GM13977 (cell line): ENCODE results near the gene AFAP1L2.

Experiments
- DNase-seq: peaks from one replicate; pipeline ENCODE4 v3.0.0; 2012; ENCODE audit warnings: low spot score
- CTCF ChIP-seq: IDR thresholded peaks from 2 replicates; pipeline ENCODE4 v1.5.1; 2012; ENCODE audit warnings: mild to moderate bottlenecking, control low read depth; ENCODE audit not compliant: insufficient read depth; ENCODE audit errors: extremely low read depth, missing control alignments
- in situ Hi-C: fragments of 300-500 bp; cut with MboI; formaldehyde crosslinking; loops from one replicate; pipeline ENCODE4 v1.12.0; 2022; ENCODE audit warnings: low sequenced_read_pairs, low pct_unique_long_range_greater_than_20kb, mixed read lengths, inconsistent platforms; ENCODE audit not compliant: unreplicated experiment

AFAP1L2 gene

GRCh38 chr10:114384181-114384580 lies 20.1 kb downstream of the AFAP1L2 start:
- in situ Hi-C loops = no loop called here
- no peak for DNase-seq
- no peak for TF ChIP-seq CTCF

DNA sequence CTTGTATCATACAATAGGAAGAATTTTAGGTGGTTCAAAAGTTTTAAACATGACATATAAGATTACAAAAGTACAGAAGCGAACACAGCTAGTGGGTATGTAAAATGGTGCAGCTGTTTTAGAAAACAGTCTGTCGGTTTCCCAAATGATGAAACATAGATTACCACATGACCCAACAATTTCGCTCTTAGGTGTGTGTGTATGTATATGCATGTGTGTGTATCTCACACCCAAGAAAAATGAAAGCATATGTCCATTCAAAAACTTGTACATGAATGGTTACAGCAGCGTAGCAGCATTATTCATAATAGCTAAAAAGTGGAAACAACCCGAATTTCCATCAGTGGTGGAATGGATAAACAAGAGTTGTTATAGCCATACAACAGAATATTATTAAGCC lies 23.5 kb downstream of the AFAP1L2 start:
- in situ Hi-C loops = no loop called here
- TF ChIP-seq CTCF = no peak
- no peak for DNase-seq

DNA sequence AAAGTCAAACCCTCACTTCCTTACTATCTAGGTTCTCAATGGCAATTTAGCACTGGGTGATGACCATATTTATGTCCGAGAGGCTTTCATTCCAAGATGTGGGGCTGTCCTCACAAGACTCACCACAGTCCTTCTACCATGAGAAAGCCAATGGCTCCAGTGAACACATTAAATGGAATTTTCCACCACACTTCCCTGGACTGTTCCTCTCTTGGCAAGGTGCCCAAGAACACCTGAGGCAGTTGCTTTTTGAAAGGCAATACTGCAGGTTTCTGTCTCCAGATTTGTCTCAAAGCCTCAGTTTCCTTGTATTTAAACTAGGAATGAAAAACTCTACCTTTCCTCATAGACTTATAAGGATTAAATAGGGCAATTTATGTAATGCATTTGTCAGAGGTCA lies 24.2 kb downstream of the AFAP1L2 start:
- DNase-seq = no peak
- TF ChIP-seq CTCF = no peak
- in situ Hi-C loops = no loop called here

GRCh38 chr10:114379631-114380041 lies 24.7 kb downstream of the AFAP1L2 start:
- no peak for DNase-seq
- in situ Hi-C loops = no loop called here
- no peak for TF ChIP-seq CTCF

DNA sequence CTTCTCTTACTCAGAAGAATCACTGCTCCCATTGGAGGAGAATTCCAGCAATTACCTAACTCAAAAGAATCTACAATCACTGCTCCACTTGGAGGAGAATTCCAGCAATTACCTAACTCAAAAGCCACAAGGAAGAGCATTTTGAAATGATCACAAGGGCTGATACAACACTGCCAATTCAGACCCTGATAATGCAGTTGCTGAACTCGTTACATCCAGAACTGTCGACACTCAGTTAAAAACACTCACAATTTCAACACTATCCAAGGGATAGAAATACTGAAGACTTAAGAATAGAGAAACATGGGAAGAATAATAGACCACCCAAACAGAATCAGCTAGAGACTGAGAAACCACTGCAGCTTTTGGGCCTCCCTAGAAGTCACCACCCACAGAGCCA lies 27.8 kb downstream of the AFAP1L2 start:
- TF ChIP-seq CTCF = no peak
- in situ Hi-C loops = no loop called here
- DNase-seq = no peak

- in situ Hi-C loops = no loop called here
- no peak for DNase-seq
- no peak for TF ChIP-seq CTCF
Measured at GRCh38 chr10:114375047-114375446, 29.3 kb downstream of the AFAP1L2 start.
